Large intestine (tissue), 12 donors: ENCODE results near the gene THUMPD1. TPM values are rescaled to one million over a fixed set of nuclear protein-coding genes. Genes with fewer than 3 reads are reported as not detected.

Source experiments
- DNase-seq, 2 donors: peaks; one replicate each; pipeline versions ENCODE4 v3.0.0 to v3.0.0-alpha.2; 2013
- H3K27ac ChIP-seq: one replicate; pipeline ENCODE4 v1.5.1; 2013; ENCODE audit warnings: low read length
- H3K27me3 ChIP-seq: 2 replicates; pipeline ENCODE4 v1.6.1; 2013; ENCODE audit warnings: low read length; ENCODE audit not compliant: control insufficient read depth, insufficient read depth
- H3K36me3 ChIP-seq: 2 replicates; pipeline ENCODE4 v1.6.1; 2013; ENCODE audit warnings: low read length; ENCODE audit not compliant: control insufficient read depth, insufficient read depth
- H3K4me1 ChIP-seq: one replicate; pipeline ENCODE4 v1.6.1; 2013; ENCODE audit warnings: low read length; ENCODE audit not compliant: control insufficient read depth, insufficient read depth
- H3K4me3 ChIP-seq: one replicate; pipeline ENCODE4 v1.5.1; 2013; ENCODE audit warnings: low read length
- H3K9me3 ChIP-seq: one replicate; pipeline ENCODE4 v1.6.1; 2013; ENCODE audit warnings: mild to moderate bottlenecking, low read depth, low read length, moderate library complexity; ENCODE audit not compliant: control insufficient read depth
- WGBS: methylation state at CpG from one replicate; pipeline ENCODE4 v1.1.5; 2013; ENCODE audit warnings: low lambda C conversion rate; ENCODE audit not compliant: insufficient coverage; 5-methylcytosine and 5-hydroxymethylcytosine counted together
- long read RNA-seq, 11 donors: transcript quantifications; one replicate each; lab custom pipeline, GENCODE V29; 2026
- polyA plus RNA-seq: library from polyadenylated mRNA; unstranded; fragments of 120-200 nt; gene quantifications from one replicate; pipeline ENCODE4 v1.2.1, GENCODE V29; 2013

THUMPD1 gene, protein sequence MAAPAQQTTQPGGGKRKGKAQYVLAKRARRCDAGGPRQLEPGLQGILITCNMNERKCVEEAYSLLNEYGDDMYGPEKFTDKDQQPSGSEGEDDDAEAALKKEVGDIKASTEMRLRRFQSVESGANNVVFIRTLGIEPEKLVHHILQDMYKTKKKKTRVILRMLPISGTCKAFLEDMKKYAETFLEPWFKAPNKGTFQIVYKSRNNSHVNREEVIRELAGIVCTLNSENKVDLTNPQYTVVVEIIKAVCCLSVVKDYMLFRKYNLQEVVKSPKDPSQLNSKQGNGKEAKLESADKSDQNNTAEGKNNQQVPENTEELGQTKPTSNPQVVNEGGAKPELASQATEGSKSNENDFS
- polyA plus RNA-seq, result 49.4 TPM
- long read RNA-seq, donor 1, transcript THUMPD1-202 (4 exons, 2,624 nt), result major isoform, 6 of 76 reads
- long read RNA-seq, donor 1, partial matches to known transcripts, result 67 of 76 reads
- long read RNA-seq, donor 1, other reads (novel, unspliced or antisense), result 0 of 76 reads
- long read RNA-seq, donor 2, full-length matches to known transcripts, result 17 of 24 reads
- long read RNA-seq, donor 2, partial matches to known transcripts, result 7 of 24 reads
- long read RNA-seq, donor 2, other reads (novel, unspliced or antisense), result 0 of 24 reads
- long read RNA-seq, donor 3, result 0 reads
- long read RNA-seq, donor 4, partial matches to known transcripts, result 0 of 1 reads
- long read RNA-seq, donor 4, other reads (novel, unspliced or antisense), result 0 of 1 reads
- long read RNA-seq, donor 5, full-length matches to known transcripts, result 6 of 11 reads
- long read RNA-seq, donor 5, partial matches to known transcripts, result 5 of 11 reads
- long read RNA-seq, donor 5, other reads (novel, unspliced or antisense), result 0 of 11 reads
- long read RNA-seq, donor 6, full-length matches to known transcripts, result 13 of 13 reads
- long read RNA-seq, donor 6, partial matches to known transcripts, result 0 of 13 reads
- long read RNA-seq, donor 6, other reads (novel, unspliced or antisense), result 0 of 13 reads
- long read RNA-seq, donor 7, full-length matches to known transcripts, result 4 of 4 reads
- long read RNA-seq, donor 7, partial matches to known transcripts, result 0 of 4 reads
- long read RNA-seq, donor 7, other reads (novel, unspliced or antisense), result 0 of 4 reads
- long read RNA-seq, donor 8, full-length matches to known transcripts, result 17 of 24 reads
- long read RNA-seq, donor 8, partial matches to known transcripts, result 7 of 24 reads
- long read RNA-seq, donor 8, other reads (novel, unspliced or antisense), result 0 of 24 reads
- long read RNA-seq, donor 9, partial matches to known transcripts, result 78 of 83 reads
- long read RNA-seq, donor 9, other reads (novel, unspliced or antisense), result 0 of 83 reads
- long read RNA-seq, donor 10, full-length matches to known transcripts, result 17 of 17 reads
- long read RNA-seq, donor 10, partial matches to known transcripts, result 0 of 17 reads
- long read RNA-seq, donor 10, other reads (novel, unspliced or antisense), result 0 of 17 reads
- long read RNA-seq, donor 11, partial matches to known transcripts, result 40 of 43 reads
- long read RNA-seq, donor 11, other reads (novel, unspliced or antisense), result 0 of 43 reads

GRCh38 chr16:20741554-20742285 lies at the start of gene THUMPD1:
Gene THUMPD1, minus strand, starts transcription at chr16:20741818. Its CDS starts 79 bp downstream, at chr16:20741739.
- no CpG with 5 or more reads among the region's 42 CpGs for WGBS
- DNase-seq, result peak; percentile 95 to 97
- Histone ChIP-seq H3K4me1 (peaks cover 6% of the 10 kb centered on the region), H3K9me3 (no peaks in the 10 kb centered on the region), H3K4me3 (peak within 1 kb of the TSS; percentile 100), H3K27me3 (no peaks in the 10 kb centered on the region), H3K36me3 (peaks cover 12% of the 10 kb centered on the region), H3K27ac (peak within 1 kb of the TSS; percentile 100)

GRCh38 chr16:20789130-20789529 lies 47.5 kb upstream of the THUMPD1 start:
- no peaks in the 10 kb centered on the region for H3K27me3 ChIP-seq
- no peak for DNase-seq
- no peak overlapping the region for H3K4me3 ChIP-seq
- H3K27ac ChIP-seq, result no peak overlapping the region
- H3K4me1 ChIP-seq, result no peaks in the 10 kb centered on the region
- H3K9me3 ChIP-seq, result no peaks in the 10 kb centered on the region
- no peaks in the 10 kb centered on the region for H3K36me3 ChIP-seq

GRCh38 chr16:20784204-20784603 lies 42.6 kb upstream of the THUMPD1 start:
- no peaks in the 10 kb centered on the region for H3K4me1 ChIP-seq
- no peak for DNase-seq
- H3K4me3 ChIP-seq, result no peak overlapping the region

DNA sequence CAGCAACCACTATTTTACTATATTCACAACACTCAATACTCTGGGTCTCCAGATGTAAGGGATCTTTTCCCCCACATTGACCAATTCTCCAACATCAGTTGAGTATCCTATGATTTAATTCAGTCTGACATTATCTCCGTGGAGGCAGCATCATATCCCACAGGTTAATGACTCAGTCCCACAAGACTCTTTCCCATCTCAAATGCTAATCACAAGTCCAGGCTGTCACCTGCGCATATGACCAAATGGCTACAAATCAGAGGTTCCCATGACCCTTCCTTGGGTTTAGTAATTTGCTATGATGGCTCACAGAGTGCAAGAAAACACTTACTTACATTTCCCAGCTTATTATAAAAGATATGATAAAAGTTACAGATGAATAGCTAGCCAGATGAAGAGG lies 40.9 kb upstream of the THUMPD1 start:
- no peak for DNase-seq
- no CpG with 5 or more reads among the region's 2 CpGs for WGBS
- Histone ChIP-seq H3K4me3 (no peak overlapping the region), H3K27me3 (no peaks in the 10 kb centered on the region), H3K36me3 (peaks cover 5% of the 10 kb centered on the region), H3K27ac (no peak overlapping the region), H3K4me1 (no peaks in the 10 kb centered on the region), H3K9me3 (no peaks in the 10 kb centered on the region)

More at GRCh38 chr16:20784204-20784603, 42.6 kb upstream of the THUMPD1 start:
- H3K36me3 ChIP-seq, result peaks cover 3% of the 10 kb centered on the region
- no peaks in the 10 kb centered on the region for H3K9me3 ChIP-seq
- no peak overlapping the region for H3K27ac ChIP-seq
- H3K27me3 ChIP-seq, result no peaks in the 10 kb centered on the region

- Histone ChIP-seq H3K9me3 (no peaks in the 10 kb centered on the region), H3K27me3 (no peaks in the 10 kb centered on the region), H3K36me3 (peaks cover 5% of the 10 kb centered on the region), H3K4me3 (no peak overlapping the region), H3K4me1 (no peaks in the 10 kb centered on the region), H3K27ac (no peak overlapping the region)
- no peak for DNase-seq
- WGBS, result 60% methylated on average over 1 of the region's 1 CpG
These were observed 40.1 kb upstream of the THUMPD1 start for GRCh38 chr16:20781697-20782096.

DNA sequence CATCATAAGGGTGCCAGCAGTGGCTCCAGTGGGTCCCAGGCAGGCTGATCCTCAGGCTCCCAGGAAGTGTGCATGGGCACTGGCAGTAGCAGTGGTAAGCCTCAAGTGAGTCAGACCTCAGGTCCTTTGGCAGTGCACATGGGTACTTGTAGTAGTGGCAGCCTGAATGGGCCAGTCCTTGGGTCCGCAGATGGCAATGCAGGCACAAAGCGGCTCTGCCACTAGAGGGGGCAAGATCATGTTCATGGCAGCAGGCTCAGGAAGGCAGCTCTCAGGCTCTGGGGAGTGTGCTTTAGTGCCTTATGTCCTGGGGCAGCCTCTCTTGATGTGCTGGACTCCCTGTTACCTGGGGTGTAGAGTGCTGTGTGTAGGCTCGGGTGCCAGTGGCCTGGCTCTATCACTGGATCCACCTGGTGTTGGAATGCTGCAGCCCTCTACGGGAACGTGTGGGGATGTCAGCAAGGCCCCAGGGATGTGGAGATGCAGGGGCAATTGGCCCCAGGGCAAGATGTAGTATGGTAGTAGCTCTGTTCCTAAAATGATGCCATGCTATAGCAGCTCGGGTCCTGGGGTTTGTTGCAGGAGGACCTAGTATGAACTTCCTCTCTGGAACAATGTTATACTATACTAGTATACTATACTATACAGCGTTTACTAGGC lies 33.2 kb upstream of the THUMPD1 start:
- Histone ChIP-seq H3K4me1 (no peaks in the 10 kb centered on the region), H3K9me3 (no peaks in the 10 kb centered on the region), H3K36me3 (peaks cover 2% of the 10 kb centered on the region), H3K4me3 (no peak overlapping the region), H3K27ac (no peak overlapping the region), H3K27me3 (no peaks in the 10 kb centered on the region)
- WGBS, result no CpG with 5 or more reads among the region's 7 CpGs
- peak; percentile 42 to 45 for DNase-seq

DNA sequence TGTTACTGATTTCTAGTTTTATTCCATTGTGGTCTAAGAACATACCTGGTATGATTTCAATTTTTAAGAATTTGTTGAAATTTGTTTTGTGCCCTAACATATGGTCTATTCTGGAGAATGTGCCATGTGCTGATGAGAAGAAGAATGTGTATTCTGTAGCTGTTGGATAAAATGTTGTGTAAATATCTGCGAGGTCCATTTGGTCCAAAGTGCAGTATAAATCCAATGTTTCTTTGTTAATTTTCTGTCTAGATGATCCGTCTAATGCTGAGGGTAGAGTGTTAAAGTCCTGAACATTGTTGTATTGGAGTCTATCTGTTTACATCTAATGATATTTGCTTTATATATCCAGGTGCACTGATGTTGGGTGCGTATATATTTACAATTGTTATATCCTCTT lies 32.1 kb upstream of the THUMPD1 start:
- H3K27ac ChIP-seq, result no peak overlapping the region
- no peaks in the 10 kb centered on the region for H3K27me3 ChIP-seq
- peaks cover 2% of the 10 kb centered on the region for H3K36me3 ChIP-seq
- DNase-seq, result no peak
- WGBS, result 80% methylated on average over 2 of the region's 3 CpGs
- no peaks in the 10 kb centered on the region for H3K9me3 ChIP-seq
- H3K4me3 ChIP-seq, result no peak overlapping the region
- no peaks in the 10 kb centered on the region for H3K4me1 ChIP-seq

- H3K9me3 ChIP-seq, result no peaks in the 10 kb centered on the region
- H3K27me3 ChIP-seq, result no peaks in the 10 kb centered on the region
- DNase-seq, result no peak
- H3K4me1 ChIP-seq, result peaks cover 10% of the 10 kb centered on the region
- no CpG with 5 or more reads among the region's 1 CpG for WGBS
- H3K36me3 ChIP-seq, result no peaks in the 10 kb centered on the region
- no peak overlapping the region for H3K4me3 ChIP-seq
- H3K27ac ChIP-seq, result no peak overlapping the region
These were observed 27.2 kb upstream of the THUMPD1 start for GRCh38 chr16:20768818-20769217.

DNA sequence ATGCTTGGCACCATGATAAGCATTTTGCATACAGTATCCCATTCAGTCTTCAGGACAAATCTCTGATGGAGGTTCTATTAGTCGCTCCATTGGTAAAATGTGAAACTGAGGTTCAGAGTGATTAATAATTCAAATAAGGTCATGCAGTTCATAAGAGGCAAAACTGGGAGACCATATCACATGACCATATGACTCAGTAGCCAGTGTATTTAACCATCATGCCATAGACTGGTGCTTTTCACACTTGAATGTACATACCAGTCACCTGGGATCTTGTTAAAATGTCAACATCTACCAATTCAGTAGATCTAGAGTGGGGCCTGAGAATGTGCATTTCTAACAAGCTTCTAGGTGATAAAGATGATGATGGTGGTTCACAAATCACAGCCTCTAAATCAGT lies 26.5 kb upstream of the THUMPD1 start:
- no peaks in the 10 kb centered on the region for H3K36me3 ChIP-seq
- no peak overlapping the region for H3K4me3 ChIP-seq
- H3K27me3 ChIP-seq, result no peaks in the 10 kb centered on the region
- DNase-seq, result no peak
- H3K4me1 ChIP-seq, result peaks cover 13% of the 10 kb centered on the region
- WGBS, result no CpG with 5 or more reads among the region's 1 CpG
- H3K9me3 ChIP-seq, result no peaks in the 10 kb centered on the region
- no peak overlapping the region for H3K27ac ChIP-seq
